OCI-LY7 (cell line): ENCODE data around the gene SACS. TPM values are rescaled to one million over a fixed set of nuclear protein-coding genes. Genes with fewer than 3 reads are reported as not detected.
"Not testable (repeated sequence)": the region's sequence is repeated elsewhere in the genome, so short reads cannot be mapped to it uniquely, and the experiment has no call there.

Source experiments
- BruUV-seq: library from RNA; stranded (reverse); fragments of 400-500 nt; replicated peaks from 2 replicates; lab custom pipeline; 2021; lab: Mats Ljungman, UMichigan
- CTCF ChIA-PET: fragments of 300-600 bp; sonication (Branson Sonifier 250); formaldehyde crosslinking; loops from one replicate; lab custom pipeline; 2022; ENCODE audit warnings: antibody characterized with exemption; ENCODE audit not compliant: unreplicated experiment; lab: Charles Lee
- POLR2A ChIA-PET: fragments of 300-600 bp; sonication (Branson Sonifier 250); formaldehyde crosslinking; loops from one replicate; lab custom pipeline; 2022; ENCODE audit warnings: antibody characterized with exemption; lab: Charles Lee
- DNase-seq: peaks from one replicate; pipeline ENCODE4 v3.0.0-alpha.2; 2015; ENCODE audit warnings: low spot score
- H2AFZ ChIP-seq: fragments of 200-600 bp; sonication (generic), shearing (Covaris generic); 2 replicates; pipeline ENCODE4 v1.6.1; 2014; ENCODE audit warnings: mild to moderate bottlenecking, antibody characterized with exemption, low read length, moderate library complexity
- H3K27ac ChIP-seq: fragments of 200-600 bp; sonication (generic); 2 replicates; pipeline ENCODE4 v1.5.1; 2014; ENCODE audit warnings: mixed run types, low read depth, mild to moderate bottlenecking, moderate library complexity, low read length, inconsistent platforms; ENCODE audit not compliant: poor library complexity, severe bottlenecking
- H3K36me3 ChIP-seq: fragments of 200-600 bp; sonication (generic); 2 replicates; pipeline ENCODE4 v1.6.1; 2014; ENCODE audit warnings: mild to moderate bottlenecking, antibody characterized with exemption, low read length, moderate library complexity, mixed read lengths; ENCODE audit not compliant: insufficient read depth
- H3K4me1 ChIP-seq: fragments of 200-600 bp; sonication (generic); 2 replicates; pipeline ENCODE4 v1.5.1; 2014; ENCODE audit warnings: mild to moderate bottlenecking, low read length; ENCODE audit not compliant: insufficient read depth, poor library complexity, severe bottlenecking
- H3K4me2 ChIP-seq: fragments of 200-600 bp; sonication (generic); 2 replicates; pipeline ENCODE4 v1.6.1; 2014; ENCODE audit warnings: mild to moderate bottlenecking, low read length
- H3K4me3 ChIP-seq: fragments of 200-600 bp; sonication (generic); 2 replicates; pipeline ENCODE4 v1.5.1; 2014; ENCODE audit warnings: mild to moderate bottlenecking, low read depth, low read length; ENCODE audit not compliant: poor library complexity, severe bottlenecking
- H3K79me2 ChIP-seq: fragments of 200-600 bp; sonication (generic); 2 replicates; pipeline ENCODE4 v1.6.1; 2016; ENCODE audit warnings: low read depth, mild to moderate bottlenecking, low read length, moderate library complexity, mixed read lengths; ENCODE audit not compliant: insufficient read depth
- H3K9me2 ChIP-seq: fragments of 200-600 bp; sonication (generic); 2 replicates; pipeline ENCODE4 v1.6.1; 2016; ENCODE audit warnings: mild to moderate bottlenecking, low read length, mixed read lengths; ENCODE audit not compliant: insufficient read depth
- H3K9me3 ChIP-seq: fragments of 200-600 bp; sonication (generic); 2 replicates; pipeline ENCODE4 v1.6.1; 2014; ENCODE audit warnings: mild to moderate bottlenecking, mixed run types, low read length, mixed read lengths
- H4K20me1 ChIP-seq: fragments of 200-600 bp; sonication (generic); 2 replicates; pipeline ENCODE4 v1.6.1; 2014; ENCODE audit warnings: mild to moderate bottlenecking, antibody characterized with exemption, low read length, moderate library complexity, mixed read lengths; ENCODE audit not compliant: insufficient read depth
- CTCF ChIP-seq: fragments of 200-600 bp; sonication (generic); conservative IDR thresholded peaks from 2 replicates; pipeline ENCODE4 v1.5.1; 2014; ENCODE audit warnings: mild to moderate bottlenecking, antibody characterized with exemption, low read length, moderate library complexity, mixed read lengths
- EZH2phosphoT487 ChIP-seq: fragments of 200-600 bp; sonication (generic); IDR thresholded peaks from 2 replicates; pipeline ENCODE4 v1.6.1; 2018; ENCODE audit warnings: low read depth, borderline replicate concordance, mild to moderate bottlenecking, mixed run types, antibody characterized with exemption, low read length, moderate library complexity, mixed read lengths
- intact Hi-C: fragments of 100-400 bp; cut with micrococcal nuclease; formaldehyde crosslinking; loops from one replicate; pipeline ENCODE4 v1.10.0; 2022; ENCODE audit not compliant: unreplicated experiment
- total RNA-seq, 2 experiments: library from RNA; depleted of rRNA in 1 of 2; stranded (reverse); fragments of >200 nt in 1 of 2; shearing (Covaris generic) in 1 of 2; gene quantifications; 2 replicates each; pipeline ENCODE4 v1.2.3, GENCODE V29; 2014 to 2022

SACS gene
- total RNA-seq, 2 experiments from 2014 or later: 9.8 to 22.6 TPM

- H3K4me2 ChIP-seq: no peak overlapping the region
- no peaks in the 10 kb centered on the region for H3K9me2 ChIP-seq
- H3K4me1 ChIP-seq: no peaks in the 10 kb centered on the region
- H3K79me2 ChIP-seq: no peaks in the 10 kb centered on the region
- no peak overlapping the region for H3K27ac ChIP-seq
- H4K20me1 ChIP-seq: no peaks in the 10 kb centered on the region
- H3K36me3 ChIP-seq: no peaks in the 10 kb centered on the region
- DNase-seq: no peak
- POLR2A ChIA-PET: no interaction called here
- TF ChIP-seq EZH2phosphoT487 (no peak), CTCF (no peak)
- no peak overlapping the region for H2AFZ ChIP-seq
- CTCF ChIA-PET: no interaction called here
- intact Hi-C loops: no loop called here
- H3K4me3 ChIP-seq: no peak overlapping the region
- BruUV-seq: no TSS peak
- H3K9me3 ChIP-seq: no peaks in the 10 kb centered on the region
Measured at GRCh38 chr13:23408026-23408425, 25.5 kb downstream of the SACS start.

- DNase-seq, BruUV-seq, H3K4me1 ChIP-seq, H3K9me2 ChIP-seq, H3K79me2 ChIP-seq, H3K4me2 ChIP-seq, H3K27ac ChIP-seq, CTCF ChIA-PET, POLR2A ChIA-PET, H3K4me3 ChIP-seq, H3K36me3 ChIP-seq, H3K9me3 ChIP-seq, intact Hi-C loops, H2AFZ ChIP-seq, H4K20me1 ChIP-seq: not testable (repeated sequence)
Measured at GRCh38 chr13:23401156-23401555, 32.3 kb downstream of the SACS start.

GRCh38 chr13:23399347-23399746 is 34.2 kb downstream of the SACS start:
- POLR2A ChIA-PET: interaction anchor here (0.6 kb wide), 2 partner anchors 13 to 520 kb away, joined by 3 to 4 read pairs; no protein-coding TSS in a partner anchor
- Histone ChIP-seq H3K79me2 (no peaks in the 10 kb centered on the region), H3K27ac (no peak overlapping the region), H3K9me2 (no peaks in the 10 kb centered on the region), H3K9me3 (no peaks in the 10 kb centered on the region), H3K4me3 (no peak overlapping the region), H3K4me1 (no peaks in the 10 kb centered on the region), H3K36me3 (no peaks in the 10 kb centered on the region), H2AFZ (no peak overlapping the region), H3K4me2 (no peak overlapping the region), H4K20me1 (no peaks in the 10 kb centered on the region)
- CTCF ChIA-PET: no interaction called here
- TF ChIP-seq CTCF (no peak), EZH2phosphoT487 (no peak)
- BruUV-seq: no TSS peak
- DNase-seq: no peak
- intact Hi-C loops: no loop called here
